H9 (cell line): ENCODE data around the gene ATG13. TPM values are rescaled to one million over a fixed set of nuclear protein-coding genes. Genes with fewer than 3 reads are reported as not detected.

Experiments
- DNase-seq: peaks from one replicate; pipeline ENCODE4 v3.0.0-alpha.2; 2017
- H2AFZ ChIP-seq: one replicate; pipeline ENCODE4 v1.6.1; 2013; ENCODE audit warnings: mild to moderate bottlenecking, low read length, control low read depth, moderate library complexity
- H2AK5ac ChIP-seq: 2 replicates; pipeline ENCODE4 v1.6.1; 2013; ENCODE audit warnings: low read length, control low read depth, mixed read lengths; ENCODE audit not compliant: insufficient read length
- H2BK120ac ChIP-seq: one replicate; pipeline ENCODE4 v1.6.1; 2013; ENCODE audit warnings: low read depth, mild to moderate bottlenecking, low read length, control low read depth, inconsistent platforms; ENCODE audit not compliant: poor library complexity, severe bottlenecking
- H2BK12ac ChIP-seq: 2 replicates; pipeline ENCODE4 v1.6.1; 2013; ENCODE audit warnings: low read length, control low read depth, mixed read lengths, low read depth; ENCODE audit not compliant: insufficient read length
- H2BK15ac ChIP-seq: 2 replicates; pipeline ENCODE4 v1.6.1; 2013; ENCODE audit warnings: low read depth, low read length, control low read depth
- H2BK20ac ChIP-seq: one replicate; pipeline ENCODE4 v1.6.1; 2013; ENCODE audit warnings: low read depth, mild to moderate bottlenecking, low read length, control low read depth, inconsistent platforms; ENCODE audit not compliant: poor library complexity, severe bottlenecking
- H2BK5ac ChIP-seq: 2 replicates; pipeline ENCODE4 v1.6.1; 2013; ENCODE audit warnings: low read length, control low read depth, mixed read lengths; ENCODE audit not compliant: insufficient read length
- H3K14ac ChIP-seq: 2 replicates; pipeline ENCODE4 v1.6.1; 2013; ENCODE audit warnings: low read length, control low read depth; ENCODE audit not compliant: insufficient read depth
- H3K18ac ChIP-seq: 2 replicates; pipeline ENCODE4 v1.6.1; 2013; ENCODE audit warnings: low read depth, mild to moderate bottlenecking, mixed read lengths, low read length, control low read depth; ENCODE audit not compliant: insufficient read length
- H3K23ac ChIP-seq: 2 replicates; pipeline ENCODE4 v1.6.1; 2013; ENCODE audit warnings: low read length, control low read depth, mixed read lengths, low read depth; ENCODE audit not compliant: insufficient read length
- H3K23me2 ChIP-seq: 2 replicates; pipeline ENCODE4 v1.6.1; 2013; ENCODE audit warnings: low read depth, mild to moderate bottlenecking, mixed read lengths, low read length, control low read depth; ENCODE audit not compliant: insufficient read length, poor library complexity, severe bottlenecking
- H3K27ac ChIP-seq: 2 replicates; pipeline ENCODE4 v1.5.1; 2013; ENCODE audit warnings: low read length, control low read depth, mixed read lengths, low read depth; ENCODE audit not compliant: insufficient read length
- H3K27me3 ChIP-seq: 2 replicates; pipeline ENCODE4 v1.6.1; 2013; ENCODE audit warnings: low read length, control low read depth, inconsistent platforms; ENCODE audit not compliant: insufficient read depth
- H3K4ac ChIP-seq: 2 replicates; pipeline ENCODE4 v1.6.1; 2013; ENCODE audit warnings: low read depth, mild to moderate bottlenecking, control low read depth, inconsistent platforms, low read length, moderate library complexity
- H3K4me1 ChIP-seq: 2 replicates; pipeline ENCODE4 v1.6.1; 2013; ENCODE audit warnings: low read length, control low read depth, inconsistent platforms; ENCODE audit not compliant: insufficient read depth
- H3K4me2 ChIP-seq: 2 replicates; pipeline ENCODE4 v1.6.1; 2013; ENCODE audit warnings: low read length, control low read depth, mixed read lengths; ENCODE audit not compliant: insufficient read length, insufficient read depth
- H3K56ac ChIP-seq: 2 replicates; pipeline ENCODE4 v1.6.1; 2013; ENCODE audit warnings: low read depth, mild to moderate bottlenecking, mixed read lengths, low read length, control low read depth; ENCODE audit not compliant: insufficient read length
- H3K79me1 ChIP-seq: 2 replicates; pipeline ENCODE4 v1.6.1; 2013; ENCODE audit warnings: low read depth, mild to moderate bottlenecking, moderate library complexity, low read length, control low read depth, inconsistent platforms; ENCODE audit not compliant: insufficient read depth, poor library complexity, severe bottlenecking
- H3K79me2 ChIP-seq: 2 replicates; pipeline ENCODE4 v1.6.1; 2013; ENCODE audit warnings: low read length, control low read depth, inconsistent platforms; ENCODE audit not compliant: insufficient read depth
- H3K9ac ChIP-seq: 2 replicates; pipeline ENCODE4 v1.6.1; 2013; ENCODE audit warnings: low read length, control low read depth, mixed read lengths; ENCODE audit not compliant: insufficient read length; ENCODE audit errors: extremely low read depth
- H3K9me3 ChIP-seq: one replicate; pipeline ENCODE4 v1.6.1; 2013; ENCODE audit warnings: low read depth, low read length, inconsistent platforms; ENCODE audit not compliant: control insufficient read depth
- H3T11ph ChIP-seq: one replicate; pipeline ENCODE4 v1.6.1; 2013; ENCODE audit warnings: mild to moderate bottlenecking, low read length, control low read depth, inconsistent platforms
- H4K20me1 ChIP-seq: one replicate; pipeline ENCODE4 v1.6.1; 2013; ENCODE audit not compliant: control insufficient read depth, insufficient read length, insufficient read depth
- H4K5ac ChIP-seq: 2 replicates; pipeline ENCODE4 v1.6.1; 2013; ENCODE audit warnings: low read depth, mild to moderate bottlenecking, mixed read lengths, low read length, control low read depth; ENCODE audit not compliant: insufficient read length
- H4K8ac ChIP-seq: replicated peaks from 2 replicates; pipeline ENCODE4 v1.6.1; 2013; ENCODE audit warnings: low read length, control low read depth, mixed read lengths, low read depth; ENCODE audit not compliant: insufficient read length
- H4K91ac ChIP-seq: 2 replicates; pipeline ENCODE4 v1.6.1; 2013; ENCODE audit warnings: low read depth, mild to moderate bottlenecking, moderate library complexity, mixed read lengths, low read length, control low read depth; ENCODE audit not compliant: insufficient read length
- H3K27ac Mint-ChIP-seq, 3 experiments: 2 replicates in 2 of 3; 3 replicates in 1 of 3; pipeline ENCODE4 v1.8.0; 2020 to 2021; ENCODE audit warnings: mixed read lengths in 3 of 3, mild to moderate bottlenecking in 1 of 3, moderate library complexity in 1 of 3
- H3K27me3 Mint-ChIP-seq: 2 replicates; pipeline ENCODE4 v1.8.0; 2021; ENCODE audit warnings: low read depth, mild to moderate bottlenecking, moderate library complexity, mixed read lengths
- H3K36me3 Mint-ChIP-seq, 3 experiments: 2 replicates in 2 of 3; 3 replicates in 1 of 3; pipeline ENCODE4 v1.8.0; 2020 to 2021; ENCODE audit warnings: low read depth in 3 of 3, mixed read lengths in 3 of 3; ENCODE audit not compliant: insufficient read depth in 1 of 3
- H3K4me1 Mint-ChIP-seq, 2 experiments: 2 replicates each; pipeline ENCODE4 v1.8.0; 2020; ENCODE audit warnings: mixed read lengths in 2 of 2
- H3K4me3 Mint-ChIP-seq, 2 experiments: 2 replicates in 1 of 2; 3 replicates in 1 of 2; pipeline ENCODE4 v1.8.0; 2020 to 2021; ENCODE audit warnings: mild to moderate bottlenecking in 2 of 2, mixed read lengths in 2 of 2, moderate library complexity in 1 of 2
- H3K9me3 Mint-ChIP-seq, 2 experiments: 2 replicates in 1 of 2; 3 replicates in 1 of 2; pipeline ENCODE4 v1.8.0; 2020; ENCODE audit warnings: mild to moderate bottlenecking in 2 of 2, mixed read lengths in 2 of 2, moderate library complexity in 1 of 2
- CTCF ChIP-seq: fragments of 200-600 bp; sonication (generic); conservative IDR thresholded peaks from 3 replicates; pipeline ENCODE4 v1.8.0; 2021; ENCODE audit warnings: antibody characterized with exemption, mild to moderate bottlenecking
- WGBS: extraction: QIAGEN DNeasy Blood & Tissue Kit; methylation state at CpG from one replicate; pipeline ENCODE4 v1.1.7; 2013; ENCODE audit warnings: missing lambda C conversion rate, low lambda C conversion rate, mixed read lengths; ENCODE audit not compliant: insufficient read length; ENCODE audit errors: extremely low coverage; 5-methylcytosine and 5-hydroxymethylcytosine counted together
- total RNA-seq: library from RNA; stranded (reverse); gene quantifications from 2 replicates; pipeline ENCODE4 v1.2.1, GENCODE V29; 2021

ATG13 gene
- total RNA-seq, 1 experiment from 2014 or later = 79.1 TPM

- H3K14ac ChIP-seq = no peak overlapping the region
- H4K8ac ChIP-seq = no peak overlapping the region
- H2BK12ac ChIP-seq = no peak overlapping the region
- H3K56ac ChIP-seq = no peak overlapping the region
- H2BK15ac ChIP-seq = no peak overlapping the region
- no peak overlapping the region for H3K4ac ChIP-seq
- no peak overlapping the region for H2AFZ ChIP-seq
- H3K79me2 ChIP-seq = peaks cover 13% of the 10 kb centered on the region; the same call in 1 of the 2 replicates
- H3K4me2 ChIP-seq = peak overlapping the region; percentile 93
- H3K23me2 ChIP-seq = peaks cover 5% of the 10 kb centered on the region
- no peak overlapping the region for H4K5ac ChIP-seq
- H4K91ac ChIP-seq = no peak overlapping the region
- no peak for DNase-seq
- H2AK5ac ChIP-seq = no peak overlapping the region
- H3K9me3 ChIP-seq = no peaks in the 10 kb centered on the region
- no peak overlapping the region for H3K27ac ChIP-seq
- Mint-ChIP-seq H3K27me3 (no peaks in the 10 kb centered on the region), H3K4me1 (peaks cover 17 to 18% of the 10 kb centered on the region in 2 experiments), H3K36me3 (no peaks in the 10 kb centered on the region; a peak in 1 of 7 replicates), H3K4me3 (peak overlapping the region; percentile 92 to 96), H3K27ac (peak overlapping the region; percentile 88 to 99 (median 98); a peak in 6 of 7 replicates), H3K9me3 (no peaks in the 10 kb centered on the region)
- TF ChIP-seq CTCF = no peak
- no peaks in the 10 kb centered on the region for H3K4me1 ChIP-seq
- no peaks in the 10 kb centered on the region for H3K27me3 ChIP-seq
- H4K20me1 ChIP-seq = no peaks in the 10 kb centered on the region
- H3K79me1 ChIP-seq = peaks cover 2% of the 10 kb centered on the region
- no peak overlapping the region for H3T11ph ChIP-seq
- H3K18ac ChIP-seq = no peak overlapping the region
- H2BK5ac ChIP-seq = no peak overlapping the region
- no CpG with 5 or more reads among the region's 3 CpGs for WGBS
- no peak overlapping the region for H2BK20ac ChIP-seq
- no peak overlapping the region for H3K9ac ChIP-seq
- no peak overlapping the region for H3K23ac ChIP-seq
- H2BK120ac ChIP-seq = no peak overlapping the region
Observed at GRCh38 chr11:46594374-46594700, 23.0 kb upstream of the ATG13 start.
